ENCODE results near the gene OR52I2. TPM values are rescaled to one million over a fixed set of nuclear protein-coding genes. Genes with fewer than 3 reads are reported as not detected.

The OR52I2 gene
- total RNA-seq, 2 experiments from 2014 or later = not detected

GRCh38 chr11:4611986-4612385, 30.4 kb downstream of the OR52I2 start:
- no peak for DNase-seq
- Mint-ChIP-seq H3K27me3 (peaks cover 2% of the 10 kb centered on the region), H3K27ac (no peak overlapping the region), H3K9me3 (no peaks in the 10 kb centered on the region), H3K4me1 (ENCODE audit: low read depth) (peaks cover 24% of the 10 kb centered on the region), H3K4me3 (no peak overlapping the region), H3K36me3 (no peaks in the 10 kb centered on the region)
- ChIA-PET POLR2A (no interaction called here), CTCF (interaction anchor here (1.5 kb wide), 1 partner anchor 25 kb away, joined by 10 read pairs; the partner anchor contains the start of gene OR51D1)
- intact Hi-C loops (cut with micrococcal nuclease) = no loop called here

DNA sequence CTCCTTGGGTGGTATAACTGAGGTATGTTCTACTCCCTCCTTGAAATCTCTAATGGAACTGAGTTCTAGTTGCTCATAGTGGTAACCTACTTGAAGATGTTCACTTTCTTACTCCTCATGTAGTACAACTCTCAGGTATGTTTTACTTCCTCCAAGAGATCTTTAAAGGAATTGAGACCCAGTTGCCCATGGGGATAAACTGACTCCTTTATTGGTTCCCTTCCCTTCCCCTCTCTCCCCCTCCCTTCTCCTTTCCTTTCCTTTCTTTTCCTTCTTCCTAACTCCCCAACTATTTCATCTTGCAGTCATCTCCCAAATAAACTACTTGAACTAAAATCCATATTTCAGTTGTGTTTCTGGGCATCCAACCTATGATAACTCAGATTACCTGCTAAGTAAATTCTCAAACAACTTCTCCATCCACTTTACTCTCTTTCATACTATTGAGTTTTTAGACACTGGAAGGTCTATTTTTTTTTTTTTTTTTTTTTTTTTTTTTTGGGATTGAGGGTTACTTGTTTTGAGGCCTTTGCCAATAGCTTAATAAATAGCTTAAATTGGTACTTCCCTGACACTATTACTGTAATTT, 34.4 kb downstream of the OR52I2 start:
- no peaks in the 10 kb centered on the region for H3K4me1 Mint-ChIP-seq (ENCODE audit: low read depth)
- POLR2A ChIA-PET = no interaction called here
- CTCF ChIA-PET = no interaction called here
- no peak overlapping the region for H3K4me3 Mint-ChIP-seq
- no peak for DNase-seq
- H3K9me3 Mint-ChIP-seq = no peaks in the 10 kb centered on the region
- intact Hi-C loops (cut with micrococcal nuclease) = no loop called here
- H3K27ac Mint-ChIP-seq = no peak overlapping the region
- no peaks in the 10 kb centered on the region for H3K36me3 Mint-ChIP-seq
- H3K27me3 Mint-ChIP-seq = peaks cover 11% of the 10 kb centered on the region

GRCh38 chr11:4619514-4619913, 38.0 kb downstream of the OR52I2 start:
- no peaks in the 10 kb centered on the region for H3K4me1 Mint-ChIP-seq (ENCODE audit: low read depth)
- no peaks in the 10 kb centered on the region for H3K36me3 Mint-ChIP-seq
- intact Hi-C loops (cut with micrococcal nuclease) = no loop called here
- no peak for DNase-seq
- peaks cover 11% of the 10 kb centered on the region for H3K27me3 Mint-ChIP-seq
- ChIA-PET POLR2A (no interaction called here), CTCF (no interaction called here)
- H3K27ac Mint-ChIP-seq = no peak overlapping the region
- H3K4me3 Mint-ChIP-seq = no peak overlapping the region
- H3K9me3 Mint-ChIP-seq = no peaks in the 10 kb centered on the region

DNA sequence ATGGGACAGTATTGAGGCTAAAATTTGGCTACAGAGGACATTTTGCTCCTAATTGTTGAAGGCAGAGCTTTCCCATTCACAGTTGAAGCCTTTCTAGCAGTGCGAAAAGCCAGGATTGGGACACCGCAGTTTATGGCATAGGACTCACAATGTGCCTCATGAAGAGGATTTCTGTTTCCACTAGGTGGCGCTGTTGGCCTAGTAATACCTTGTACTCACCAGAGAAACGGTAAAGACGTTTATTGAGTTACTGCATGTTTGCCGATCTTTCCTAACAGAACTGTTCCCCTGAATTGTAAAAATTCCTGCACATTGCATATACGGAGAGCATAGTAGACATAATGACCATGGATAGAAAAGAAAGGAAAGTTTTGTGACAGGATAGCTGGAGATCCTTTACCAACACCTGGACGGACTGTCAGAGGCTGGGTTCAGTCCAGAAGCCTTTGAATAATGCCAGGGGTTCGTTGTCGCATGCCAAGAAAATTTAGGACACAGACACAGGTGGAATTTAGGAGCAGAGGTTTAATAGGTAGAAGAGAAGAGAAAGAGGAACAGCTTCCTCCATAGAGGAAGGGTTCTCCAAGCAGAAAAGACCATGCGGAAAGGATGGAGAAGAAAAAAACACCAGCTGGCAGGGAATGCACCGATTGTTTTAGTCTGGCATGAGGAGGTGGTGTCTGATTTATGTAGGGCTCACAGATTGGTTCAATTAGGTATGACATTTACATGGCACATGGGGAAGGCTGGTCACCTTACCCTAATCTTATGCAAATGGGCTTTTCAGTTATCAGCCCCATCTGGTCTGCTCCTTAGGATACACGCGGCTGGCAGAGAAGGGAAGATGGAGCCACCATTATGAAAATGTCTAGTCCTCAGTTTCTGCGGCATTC, 44.9 kb downstream of the OR52I2 start:
- Mint-ChIP-seq H3K4me3 (no peak overlapping the region), H3K4me1 (ENCODE audit: low read depth) (no peaks in the 10 kb centered on the region), H3K36me3 (peaks cover 4% of the 10 kb centered on the region), H3K27me3 (peaks cover 28% of the 10 kb centered on the region), H3K27ac (no peak overlapping the region), H3K9me3 (peaks cover 16% of the 10 kb centered on the region)
- DNase-seq = peak; percentile 58
- POLR2A ChIA-PET = no interaction called here
- intact Hi-C loops (cut with micrococcal nuclease) = no loop called here
- CTCF ChIA-PET = interaction anchor here (3.9 kb wide), 1 partner anchor 11 kb away, joined by 38 read pairs; the partner anchor contains the start of gene OR51D1

DNA sequence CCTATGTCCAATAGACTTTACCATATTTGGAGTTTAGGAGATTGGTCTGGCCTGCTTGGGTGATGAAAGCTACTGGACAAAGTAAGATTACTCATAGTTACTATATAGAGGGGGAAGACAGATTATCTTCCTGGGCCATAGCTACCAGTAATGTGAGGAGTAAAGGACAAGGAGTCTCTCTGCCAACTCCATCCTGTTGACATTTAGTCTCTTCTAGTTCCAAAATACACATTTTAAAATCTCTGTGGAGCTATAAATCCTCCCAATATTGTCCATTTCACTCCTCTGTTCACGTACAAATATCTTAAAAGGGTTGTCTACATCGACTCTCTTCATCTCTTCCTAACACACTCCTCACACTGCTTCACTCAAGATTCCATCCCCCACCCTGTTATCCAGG, 54.6 kb downstream of the OR52I2 start:
- intact Hi-C loops (cut with micrococcal nuclease) = loop anchor here (2.0 to 10.0 kb wide), 3 partner anchors 189 to 746 kb away; partner anchors contain the start of genes OR51F2 and OR51M1
- no peak overlapping the region for H3K4me3 Mint-ChIP-seq
- no peak for DNase-seq
- peaks cover 4% of the 10 kb centered on the region for H3K27me3 Mint-ChIP-seq
- H3K4me1 Mint-ChIP-seq (ENCODE audit: low read depth) = no peaks in the 10 kb centered on the region
- ChIA-PET CTCF (interaction anchor here (0.5 to 4.1 kb wide), 22 partner anchors 9 to 1255 kb away, joined by 3 to 38 read pairs (median 4); no protein-coding TSS in a partner anchor), POLR2A (no interaction called here)
- no peaks in the 10 kb centered on the region for H3K9me3 Mint-ChIP-seq
- no peak overlapping the region for H3K27ac Mint-ChIP-seq
- no peaks in the 10 kb centered on the region for H3K36me3 Mint-ChIP-seq

DNA sequence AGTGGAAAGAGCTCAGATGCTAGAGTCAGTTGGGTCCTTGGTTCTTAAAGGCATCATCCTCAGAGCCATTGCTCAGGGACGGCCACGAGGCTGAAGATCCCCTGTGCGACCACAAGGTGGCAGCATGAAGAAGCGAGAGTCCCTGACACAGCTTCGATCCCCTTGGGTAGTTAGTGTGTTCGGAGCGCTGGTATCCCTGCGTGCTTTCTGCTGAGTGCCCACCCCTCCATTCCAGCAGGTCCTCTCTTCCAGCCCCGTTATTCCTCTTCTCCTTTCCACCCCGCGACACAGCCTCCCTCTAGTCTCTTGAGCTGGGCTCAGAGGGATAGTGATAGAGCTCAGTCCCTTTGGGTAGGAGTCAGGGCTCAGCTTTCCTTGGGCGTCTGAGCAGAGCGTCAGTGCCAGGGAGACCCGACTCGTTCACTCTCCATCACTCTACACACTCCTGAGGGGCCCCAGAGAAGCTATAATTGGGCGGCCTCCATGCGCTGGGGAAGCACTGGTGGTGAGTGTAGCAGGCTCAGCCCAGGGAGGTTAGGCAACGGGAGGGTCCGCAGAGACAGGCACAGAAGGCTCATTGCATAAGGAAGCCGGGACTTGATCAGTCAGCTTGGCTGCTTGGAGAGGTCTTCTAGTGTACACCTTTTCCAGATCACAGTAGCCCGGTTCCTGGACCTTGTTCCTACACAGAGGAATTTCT, 55.6 kb downstream of the OR52I2 start, which contains the start of gene OR51D1:
OR51D1 (plus strand) TSS at position 516 of the 700 bp plus-strand sequence. CDS start 2,314 bp downstream, outside the sequence.
- Mint-ChIP-seq H3K4me3 (no peak within 1 kb of the TSS), H3K9me3 (no peaks in the 10 kb centered on the region), H3K27ac (no peak within 1 kb of the TSS), H3K27me3 (peaks cover 2% of the 10 kb centered on the region), H3K4me1 (ENCODE audit: low read depth) (no peaks in the 10 kb centered on the region), H3K36me3 (no peaks in the 10 kb centered on the region)
- intact Hi-C loops (cut with micrococcal nuclease) = loop anchor here (1.0 to 10.0 kb wide), 4 partner anchors 188 to 745 kb away; partner anchors contain the start of genes OR51F2 and OR51M1
- POLR2A ChIA-PET = no interaction called here
- CTCF ChIA-PET = interaction anchor here (0.6 to 4.1 kb wide), 34 partner anchors 8 to 1254 kb away, joined by 3 to 38 read pairs (median 4); partner anchors contain the start of genes OR51E2 and TRIM68
- peak; percentile 76 for DNase-seq

- Mint-ChIP-seq H3K9me3 (no peaks in the 10 kb centered on the region), H3K36me3 (no peaks in the 10 kb centered on the region), H3K27me3 (peaks cover 2% of the 10 kb centered on the region), H3K4me3 (no peak overlapping the region), H3K27ac (no peak overlapping the region), H3K4me1 (ENCODE audit: low read depth) (no peaks in the 10 kb centered on the region)
- no peak for DNase-seq
- CTCF ChIA-PET = interaction anchor here (0.8 to 4.1 kb wide), 25 partner anchors 8 to 1170 kb away, joined by 3 to 38 read pairs (median 5); partner anchors contain the start of genes OR51E2 and TRIM68
- POLR2A ChIA-PET = no interaction called here
- intact Hi-C loops (cut with micrococcal nuclease) = loop anchor here (1.0 to 10.0 kb wide), 4 partner anchors 187 to 745 kb away; partner anchors contain the start of genes OR51F2 and OR51M1
Observed at GRCh38 chr11:4637662-4638047, 56.1 kb downstream of the OR52I2 start.

DNA sequence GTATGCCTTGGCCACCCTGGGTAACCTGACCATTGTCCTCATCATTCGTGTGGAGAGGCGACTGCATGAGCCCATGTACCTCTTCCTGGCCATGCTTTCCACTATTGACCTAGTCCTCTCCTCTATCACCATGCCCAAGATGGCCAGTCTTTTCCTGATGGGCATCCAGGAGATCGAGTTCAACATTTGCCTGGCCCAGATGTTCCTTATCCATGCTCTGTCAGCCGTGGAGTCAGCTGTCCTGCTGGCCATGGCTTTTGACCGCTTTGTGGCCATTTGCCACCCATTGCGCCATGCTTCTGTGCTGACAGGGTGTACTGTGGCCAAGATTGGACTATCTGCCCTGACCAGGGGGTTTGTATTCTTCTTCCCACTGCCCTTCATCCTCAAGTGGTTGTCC, 58.4 kb downstream of the OR52I2 start:
- DNase-seq = no peak
- Mint-ChIP-seq H3K27me3 (peaks cover 3% of the 10 kb centered on the region), H3K9me3 (no peaks in the 10 kb centered on the region), H3K27ac (no peak overlapping the region), H3K4me3 (no peak overlapping the region), H3K36me3 (no peaks in the 10 kb centered on the region), H3K4me1 (ENCODE audit: low read depth) (no peaks in the 10 kb centered on the region)
- intact Hi-C loops (cut with micrococcal nuclease) = loop anchor here (5.0 to 10.0 kb wide), 2 partner anchors 185 to 742 kb away; partner anchors contain the start of genes OR51F2 and OR51M1
- ChIA-PET CTCF (no interaction called here), POLR2A (no interaction called here)

DNA sequence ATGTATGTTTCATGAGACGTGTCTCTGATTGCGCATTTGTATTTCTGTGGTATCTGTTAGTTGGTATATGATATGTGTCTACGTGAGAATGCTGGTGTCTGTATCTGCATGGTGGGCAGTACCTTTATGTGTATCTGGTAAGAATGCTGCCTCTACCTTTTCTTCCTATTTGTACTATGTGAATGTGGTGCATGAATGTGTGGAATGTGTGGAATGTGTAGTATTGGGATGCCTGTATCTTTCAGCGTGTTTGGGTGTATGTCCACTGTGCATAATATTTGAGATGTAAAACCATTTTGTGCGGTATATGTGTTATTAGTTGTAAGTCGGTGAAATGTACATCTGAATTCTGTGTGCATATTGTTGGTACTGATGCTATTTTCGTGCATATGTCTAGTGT, 60.0 kb downstream of the OR52I2 start:
- no peaks in the 10 kb centered on the region for H3K36me3 Mint-ChIP-seq

GRCh38 chr11:4642043-4642442, 60.5 kb downstream of the OR52I2 start:
- intact Hi-C loops (cut with micrococcal nuclease) = no loop called here
- no peak for DNase-seq
- H3K4me1 Mint-ChIP-seq (ENCODE audit: low read depth) = no peaks in the 10 kb centered on the region
- peaks cover 3% of the 10 kb centered on the region for H3K27me3 Mint-ChIP-seq
- H3K4me3 Mint-ChIP-seq = no peak overlapping the region
- no peak overlapping the region for H3K27ac Mint-ChIP-seq
- CTCF ChIA-PET = no interaction called here
- POLR2A ChIA-PET = no interaction called here
- no peaks in the 10 kb centered on the region for H3K36me3 Mint-ChIP-seq
- no peaks in the 10 kb centered on the region for H3K9me3 Mint-ChIP-seq

More for the DNA sequence above, 60.0 kb downstream of the OR52I2 start:
- Mint-ChIP-seq H3K4me1 (ENCODE audit: low read depth) (no peaks in the 10 kb centered on the region), H3K27ac (no peak overlapping the region), H3K9me3 (no peaks in the 10 kb centered on the region), H3K4me3 (no peak overlapping the region), H3K27me3 (peaks cover 3% of the 10 kb centered on the region)
- ChIA-PET POLR2A (no interaction called here), CTCF (no interaction called here)
- intact Hi-C loops (cut with micrococcal nuclease) = no loop called here
- no peak for DNase-seq
